Smooth muscle cell (in vitro differentiated cells): ENCODE results near the gene TMC1. TPM values are rescaled to one million over a fixed set of nuclear protein-coding genes. Genes with fewer than 3 reads are reported as not detected.

Experiments used
- DNase-seq: peaks from one replicate; lab custom pipeline; 2025; ENCODE audit not compliant: unreplicated experiment; lab: John Stamatoyannopoulos, UW
- H2AFZ ChIP-seq: fragments of 200-600 bp; sonication (generic); 2 replicates; pipeline ENCODE4 v1.6.0; 2016; ENCODE audit warnings: antibody characterized with exemption, low read depth, mild to moderate bottlenecking
- H3F3A ChIP-seq: fragments of 200-600 bp; sonication (generic); 2 replicates; pipeline ENCODE4 v1.6.0; 2017; ENCODE audit warnings: antibody characterized with exemption, low read depth
- H3K27ac ChIP-seq: fragments of 200-600 bp; sonication (generic); 2 replicates; pipeline ENCODE4 v1.5.1; 2016; ENCODE audit warnings: low read depth, mild to moderate bottlenecking
- H3K27me3 ChIP-seq: fragments of 200-600 bp; sonication (generic); 2 replicates; pipeline ENCODE4 v1.6.1; 2016; ENCODE audit warnings: low read depth, mild to moderate bottlenecking
- H3K36me3 ChIP-seq: fragments of 200-600 bp; sonication (generic); 2 replicates; pipeline ENCODE4 v1.5.1; 2016; ENCODE audit warnings: low read depth
- H3K4me1 ChIP-seq: fragments of 200-600 bp; sonication (generic); 2 replicates; pipeline ENCODE4 v1.5.1; 2016; ENCODE audit warnings: low read depth
- H3K4me2 ChIP-seq: fragments of 200-600 bp; sonication (generic); 2 replicates; pipeline ENCODE4 v1.6.0; 2016; ENCODE audit warnings: mild to moderate bottlenecking
- H3K4me3 ChIP-seq: fragments of 200-600 bp; sonication (generic); 2 replicates; pipeline ENCODE4 v1.5.1; 2016; ENCODE audit warnings: mild to moderate bottlenecking
- H3K79me2 ChIP-seq: fragments of 200-600 bp; sonication (generic); 2 replicates; pipeline ENCODE4 v1.6.0; 2016; ENCODE audit warnings: low read depth, mild to moderate bottlenecking
- H3K9ac ChIP-seq: fragments of 200-600 bp; sonication (generic); 2 replicates; pipeline ENCODE4 v1.6.0; 2016; ENCODE audit warnings: low read depth
- H3K9me3 ChIP-seq: fragments of 200-600 bp; sonication (generic); replicated peaks from 2 replicates; pipeline ENCODE4 v1.5.1; 2016; ENCODE audit warnings: low read depth
- H4K20me1 ChIP-seq: fragments of 200-600 bp; sonication (generic); 2 replicates; pipeline ENCODE4 v1.6.0; 2016; ENCODE audit warnings: low read depth
- CTCF ChIP-seq: fragments of 200-600 bp; sonication (generic); IDR thresholded peaks from 2 replicates; pipeline ENCODE4 v1.5.1; 2017; ENCODE audit warnings: borderline replicate concordance, mild to moderate bottlenecking, antibody characterized with exemption; ENCODE audit not compliant: insufficient read depth, poor library complexity, severe bottlenecking
- WGBS: methylation state at CpG from one replicate; pipeline ENCODE4 v1.1.7; 2016; ENCODE audit warnings: low lambda C conversion rate; 5-methylcytosine and 5-hydroxymethylcytosine counted together
- polyA plus RNA-seq: library from polyadenylated mRNA; unstranded; fragments of >200 nt; fragmentation: Nextera tagmentation; extraction: Ambion mirVana; gene quantifications from 2 replicates; pipeline ENCODE4 v1.2.1, GENCODE V29; 2016
- total RNA-seq: library from RNA; depleted of rRNA; stranded (reverse); fragments of >200 nt; gene quantifications from 2 replicates; pipeline ENCODE4 v1.2.3, GENCODE V29; 2014

TMC1 gene
- total and polyA plus RNA-seq, 2 experiments from 2014 or later = not detected

GRCh38 chr9:72627956-72628540 lies 106.6 kb downstream of the TMC1 start:
- Histone ChIP-seq H3K79me2 (no peaks in the 10 kb centered on the region), H2AFZ (peak overlapping the region; percentile 18), H3K9ac (no peak overlapping the region), H3K36me3 (no peaks in the 10 kb centered on the region), H3K4me1 (peaks cover 16% of the 10 kb centered on the region), H3K9me3 (no peaks in the 10 kb centered on the region), H3K27me3 (no peaks in the 10 kb centered on the region), H3K4me3 (no peak overlapping the region), H3K4me2 (no peak overlapping the region), H4K20me1 (no peaks in the 10 kb centered on the region), H3K27ac (no peak overlapping the region), H3F3A (no peaks in the 10 kb centered on the region)
- TF ChIP-seq CTCF = no peak
- no peak for DNase-seq
- 57% methylated on average over 7 of the region's 7 CpGs for WGBS

- DNase-seq = no peak
- Histone ChIP-seq H3K9me3 (no peaks in the 10 kb centered on the region), H3K79me2 (no peaks in the 10 kb centered on the region), H2AFZ (no peak overlapping the region), H3K27ac (peak overlapping the region; percentile 11), H3K4me1 (no peaks in the 10 kb centered on the region), H4K20me1 (no peaks in the 10 kb centered on the region), H3K36me3 (no peaks in the 10 kb centered on the region), H3K4me2 (no peak overlapping the region), H3K27me3 (no peaks in the 10 kb centered on the region), H3F3A (no peaks in the 10 kb centered on the region), H3K4me3 (no peak overlapping the region), H3K9ac (no peak overlapping the region)
- TF ChIP-seq CTCF = no peak
- 38% methylated on average over 5 of the region's 5 CpGs for WGBS
Measured at GRCh38 chr9:72633966-72634365, 112.6 kb downstream of the TMC1 start.

GRCh38 chr9:72635197-72635596 lies 113.8 kb downstream of the TMC1 start:
- TF ChIP-seq CTCF = no peak
- H3K4me3 ChIP-seq = no peak overlapping the region
- no peak overlapping the region for H3K9ac ChIP-seq
- H3F3A ChIP-seq = no peaks in the 10 kb centered on the region
- 100% methylated on average over 1 of the region's 1 CpG for WGBS
- H3K4me1 ChIP-seq = no peaks in the 10 kb centered on the region
- no peak overlapping the region for H3K4me2 ChIP-seq
- no peak for DNase-seq
- no peak overlapping the region for H2AFZ ChIP-seq
- H3K27me3 ChIP-seq = no peaks in the 10 kb centered on the region
- H4K20me1 ChIP-seq = no peaks in the 10 kb centered on the region
- no peaks in the 10 kb centered on the region for H3K79me2 ChIP-seq
- H3K9me3 ChIP-seq = no peaks in the 10 kb centered on the region
- H3K36me3 ChIP-seq = no peaks in the 10 kb centered on the region
- no peak overlapping the region for H3K27ac ChIP-seq

- no peak for DNase-seq
- Histone ChIP-seq H3K4me3 (no peak overlapping the region), H3K27ac (no peak overlapping the region), H3K36me3 (no peaks in the 10 kb centered on the region), H3K27me3 (no peaks in the 10 kb centered on the region), H2AFZ (no peak overlapping the region), H3F3A (no peaks in the 10 kb centered on the region), H3K79me2 (no peaks in the 10 kb centered on the region), H3K9me3 (no peaks in the 10 kb centered on the region), H3K4me2 (no peak overlapping the region), H3K4me1 (no peaks in the 10 kb centered on the region), H4K20me1 (no peaks in the 10 kb centered on the region), H3K9ac (no peak overlapping the region)
- no peak for TF ChIP-seq CTCF
- 79% methylated on average over 3 of the region's 3 CpGs for WGBS
Measured at GRCh38 chr9:72636621-72637020, 115.2 kb downstream of the TMC1 start.
